BJ (cell line): ENCODE measurements around the gene CALY. TPM values are rescaled to one million over a fixed set of nuclear protein-coding genes. Genes with fewer than 3 reads are reported as not detected.

Source experiments
- CTCF ChIA-PET: fragments of 350-600 bp; formaldehyde crosslinking; extraction: SDS; loops from one replicate; lab custom pipeline; 2021; ENCODE audit warnings: antibody characterized with exemption, inconsistent platforms; lab: Yijun Ruan, JAX
- POLR2A ChIA-PET: fragments of 300-600 bp; sonication (Branson Sonifier 250); formaldehyde crosslinking; extraction: SDS; loops from one replicate; lab custom pipeline; 2021; ENCODE audit warnings: antibody characterized with exemption; lab: Charles Lee
- DNase-seq: peaks from one replicate; pipeline ENCODE4 v3.0.0-alpha.2; 2011; ENCODE audit warnings: low read depth
- H3K27me3 ChIP-seq: 2 replicates; pipeline ENCODE4 v1.6.0; 2011; ENCODE audit warnings: low read length; ENCODE audit not compliant: control insufficient read depth, insufficient read depth
- H3K36me3 ChIP-seq: 2 replicates; pipeline ENCODE4 v1.5.1; 2011; ENCODE audit warnings: low read length; ENCODE audit not compliant: control insufficient read depth, insufficient read depth
- H3K4me3 ChIP-seq: 2 replicates; pipeline ENCODE4 v1.5.1; 2011; ENCODE audit warnings: low read depth, mild to moderate bottlenecking, control low read depth, low read length
- CTCF ChIP-seq: IDR thresholded peaks from 2 replicates; pipeline ENCODE4 v1.5.1; 2011; ENCODE audit warnings: low read depth, mild to moderate bottlenecking, control low read depth, inconsistent platforms, low read length, moderate library complexity; ENCODE audit not compliant: insufficient read depth
- polyA plus RNA-seq: library from polyadenylated mRNA; depleted of rRNA; stranded (reverse); fragments of >200 nt; gene quantifications from 2 replicates; pipeline ENCODE4 v1.2.3, GENCODE V29; 2011

The CALY gene
- polyA plus RNA-seq, 1 experiment, result 0.91 TPM

- Histone ChIP-seq H3K36me3 (no peaks in the 10 kb centered on the region), H3K4me3 (no peak overlapping the region), H3K27me3 (peaks cover 13% of the 10 kb centered on the region)
- ChIA-PET POLR2A (no interaction called here), CTCF (interaction anchor here (1.1 kb wide), 1 partner anchor 12 kb away, joined by 4 read pairs; no protein-coding TSS in a partner anchor)
- no peak for TF ChIP-seq CTCF
- no peak for DNase-seq
These were observed 3.1 kb upstream of the CALY start for GRCh38 chr10:133339708-133340380.

- Histone ChIP-seq H3K4me3 (no peak overlapping the region), H3K36me3 (no peaks in the 10 kb centered on the region), H3K27me3 (peaks cover 16% of the 10 kb centered on the region)
- CTCF ChIA-PET, result no interaction called here
- POLR2A ChIA-PET, result no interaction called here
- TF ChIP-seq CTCF, result no peak
- DNase-seq, result no peak
These were observed 1.7 kb upstream of the CALY start for GRCh38 chr10:133338080-133339071.

GRCh38 chr10:133337370-133337725 lies 652 bp upstream of the CALY start:
- POLR2A ChIA-PET, result no interaction called here

GRCh38 chr10:133336118-133336576 lies 549 bp downstream of the CALY start:
- ChIA-PET POLR2A (no interaction called here), CTCF (no interaction called here)
- TF ChIP-seq CTCF, result no peak
- Histone ChIP-seq H3K36me3 (no peaks in the 10 kb centered on the region), H3K4me3 (no peak overlapping the region), H3K27me3 (peaks cover 23% of the 10 kb centered on the region)
- DNase-seq, result no peak

More at GRCh38 chr10:133337370-133337725, 652 bp upstream of the CALY start:
- no peaks in the 10 kb centered on the region for H3K36me3 ChIP-seq
- DNase-seq, result no peak
- no peak overlapping the region for H3K4me3 ChIP-seq
- peaks cover 19% of the 10 kb centered on the region for H3K27me3 ChIP-seq
- CTCF ChIA-PET, result no interaction called here
- no peak for TF ChIP-seq CTCF
